Keratinocyte (primary cell): ENCODE measurements around the gene DHX57. TPM values are rescaled to one million over a fixed set of nuclear protein-coding genes. Genes with fewer than 3 reads are reported as not detected.

ENCODE experiments used
- DNase-seq: peaks from one replicate; pipeline ENCODE4 v3.0.0-alpha.2; 2011; ENCODE audit warnings: low read depth, missing footprints, low spot score
- FAIRE-seq: peaks from 2 replicates; lab custom pipeline; 2011; peaks lifted over from hg19 to GRCh38; lab: Jason Lieb, UNC
- H2AFZ ChIP-seq: 2 replicates; pipeline ENCODE4 v1.6.0; 2012; ENCODE audit warnings: low read length, control low read depth, inconsistent platforms; ENCODE audit not compliant: control insufficient read depth
- H3K27ac ChIP-seq: 2 replicates; pipeline ENCODE4 v1.5.1; 2011; ENCODE audit warnings: low read length; ENCODE audit not compliant: control insufficient read depth, insufficient read depth
- H3K27me3 ChIP-seq: 3 replicates; pipeline ENCODE4 v1.6.0; 2011; ENCODE audit warnings: low read length; ENCODE audit not compliant: control insufficient read depth, insufficient read depth; ENCODE audit errors: extremely low read depth
- H3K36me3 ChIP-seq, 2 experiments: 2 replicates in 1 of 2; 3 replicates in 1 of 2; pipeline ENCODE4 v1.5.1; 2011; ENCODE audit warnings: low read length in 2 of 2, mild to moderate bottlenecking in 1 of 2; ENCODE audit not compliant: control insufficient read depth in 2 of 2, insufficient read depth in 2 of 2; ENCODE audit errors: extremely low read depth in 1 of 2
- H3K4me1 ChIP-seq: 3 replicates; pipeline ENCODE4 v1.5.1; 2011; ENCODE audit warnings: low read length; ENCODE audit not compliant: control insufficient read depth, insufficient read depth; ENCODE audit errors: extremely low read depth
- H3K4me2 ChIP-seq: 3 replicates; pipeline ENCODE4 v1.6.0; 2011; ENCODE audit warnings: low read depth, low read length; ENCODE audit not compliant: control insufficient read depth, insufficient read depth; ENCODE audit errors: extremely low read depth
- H3K4me3 ChIP-seq, 3 experiments: fragments of 200-600 bp in 1 of 3; sonication (generic) in 1 of 3; 2 replicates in 2 of 3; 3 replicates in 1 of 3; pipeline ENCODE4 v1.5.1; 2011 to 2016; ENCODE audit warnings: low read length in 3 of 3, mild to moderate bottlenecking in 3 of 3, control low read depth in 2 of 3, inconsistent platforms in 1 of 3, low read depth in 1 of 3, mixed read lengths in 1 of 3, mixed run types in 1 of 3, moderate library complexity in 1 of 3; ENCODE audit not compliant: control insufficient read depth in 2 of 3, insufficient read depth in 2 of 3; ENCODE audit errors: extremely low read depth in 1 of 3
- H3K79me2 ChIP-seq: 2 replicates; pipeline ENCODE4 v1.6.0; 2012; ENCODE audit warnings: low read length; ENCODE audit not compliant: control insufficient read depth, insufficient read depth
- H3K9ac ChIP-seq: 3 replicates; pipeline ENCODE4 v1.6.0; 2011; ENCODE audit warnings: low read length; ENCODE audit not compliant: control insufficient read depth, insufficient read depth; ENCODE audit errors: extremely low read depth
- H3K9me1 ChIP-seq: 3 replicates; pipeline ENCODE4 v1.6.0; 2011; ENCODE audit warnings: low read length; ENCODE audit not compliant: control insufficient read depth, insufficient read depth; ENCODE audit errors: extremely low read depth
- H3K9me3 ChIP-seq: 2 replicates; pipeline ENCODE4 v1.5.1; 2012; ENCODE audit warnings: low read depth, low read length; ENCODE audit not compliant: control insufficient read depth
- H4K20me1 ChIP-seq: 3 replicates; pipeline ENCODE4 v1.6.0; 2011; ENCODE audit warnings: low read length; ENCODE audit not compliant: control insufficient read depth, insufficient read depth; ENCODE audit errors: extremely low read depth
- EZH2 ChIP-seq: IDR thresholded peaks from one replicate; pipeline ENCODE4 v1.6.1; 2012; ENCODE audit warnings: inconsistent platforms, mild to moderate bottlenecking, low read length, moderate library complexity
- dilution Hi-C: fragments of 300-500 bp; cut with MboI; formaldehyde crosslinking; loops from one replicate; pipeline ENCODE4 v1.7.0; 2020; ENCODE audit warnings: low sequenced_read_pairs; ENCODE audit not compliant: extremely low pct_ligation_motif_present
- polyA plus RNA-seq, 5 experiments: library from polyadenylated mRNA; depleted of rRNA in 3 of 5; stranded (reverse) in 3 of 5; stranded (forward) in 1 of 5; unstranded in 1 of 5; fragments of >200 nt; gene quantifications; 1 replicate in 1 of 5; 2 replicates in 3 of 5; 3 replicates in 1 of 5; pipeline versions ENCODE4 v1.2.1 to v1.2.3, GENCODE V29; 2011 to 2012; ENCODE audit warnings: missing spikeins in 2 of 5, low read depth in 1 of 5, low replicate concordance in 1 of 5
- TF ChIP-seq, protein P1 (sequence below), 3 experiments: IDR thresholded peaks in 1 of 3; conservative IDR thresholded peaks in 1 of 3; optimal IDR thresholded peaks in 1 of 3; 2 replicates in 2 of 3; 3 replicates in 1 of 3; pipeline versions ENCODE3 to v1.5.1; 2011; ENCODE audit warnings: low read length in 3 of 3, mild to moderate bottlenecking in 3 of 3, moderate library complexity in 2 of 3, control low read depth in 1 of 3, inconsistent platforms in 1 of 3; ENCODE audit not compliant: insufficient read depth in 2 of 3; ENCODE audit errors: extremely low read depth in 1 of 3

Gene DHX57
- polyA plus RNA-seq, 1 donor (not counting 4 experiments of a cell fraction or from before 2014, with no cell fraction given), result 19.0 TPM

DNA sequence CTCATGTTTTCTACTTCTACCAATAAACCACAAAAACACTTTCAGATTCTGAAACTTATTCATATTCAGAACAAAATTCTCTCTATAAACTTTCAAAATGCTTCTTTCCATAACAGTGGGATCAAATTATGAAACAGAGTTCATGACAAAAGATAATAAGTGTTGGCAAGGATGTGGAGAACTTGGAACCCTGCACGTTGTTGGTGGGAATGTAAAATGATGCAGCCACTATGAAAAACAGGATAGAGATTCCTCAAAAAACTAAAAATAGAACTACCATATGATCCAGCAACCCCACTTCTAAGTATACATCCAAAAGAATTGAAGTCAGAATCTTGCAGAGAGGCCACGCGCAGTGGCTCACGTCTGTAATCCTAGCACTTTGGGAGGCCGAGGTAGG is 52.3 kb downstream of the DHX57 start:
- FAIRE-seq, result no peak
- dilution Hi-C loops, result no loop called here
- H3K36me3 ChIP-seq, result peaks cover 5 to 7% of the 10 kb centered on the region in 2 experiments

GRCh38 chr2:38818565-38818964 is 57.2 kb downstream of the DHX57 start:
- no peak overlapping the region for H2AFZ ChIP-seq
- no peaks in the 10 kb centered on the region for H3K9me3 ChIP-seq
- peaks cover 7 to 11% of the 10 kb centered on the region in 2 experiments for H3K36me3 ChIP-seq
- dilution Hi-C loops, result no loop called here
- no peaks in the 10 kb centered on the region for H4K20me1 ChIP-seq
- TF ChIP-seq, protein P1, sequence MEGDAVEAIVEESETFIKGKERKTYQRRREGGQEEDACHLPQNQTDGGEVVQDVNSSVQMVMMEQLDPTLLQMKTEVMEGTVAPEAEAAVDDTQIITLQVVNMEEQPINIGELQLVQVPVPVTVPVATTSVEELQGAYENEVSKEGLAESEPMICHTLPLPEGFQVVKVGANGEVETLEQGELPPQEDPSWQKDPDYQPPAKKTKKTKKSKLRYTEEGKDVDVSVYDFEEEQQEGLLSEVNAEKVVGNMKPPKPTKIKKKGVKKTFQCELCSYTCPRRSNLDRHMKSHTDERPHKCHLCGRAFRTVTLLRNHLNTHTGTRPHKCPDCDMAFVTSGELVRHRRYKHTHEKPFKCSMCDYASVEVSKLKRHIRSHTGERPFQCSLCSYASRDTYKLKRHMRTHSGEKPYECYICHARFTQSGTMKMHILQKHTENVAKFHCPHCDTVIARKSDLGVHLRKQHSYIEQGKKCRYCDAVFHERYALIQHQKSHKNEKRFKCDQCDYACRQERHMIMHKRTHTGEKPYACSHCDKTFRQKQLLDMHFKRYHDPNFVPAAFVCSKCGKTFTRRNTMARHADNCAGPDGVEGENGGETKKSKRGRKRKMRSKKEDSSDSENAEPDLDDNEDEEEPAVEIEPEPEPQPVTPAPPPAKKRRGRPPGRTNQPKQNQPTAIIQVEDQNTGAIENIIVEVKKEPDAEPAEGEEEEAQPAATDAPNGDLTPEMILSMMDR (optimal IDR thresholded peaks at IDR 0.05 in 1 of 3, IDR thresholded peaks at IDR 0.05 in 1 of 3, conservative IDR thresholded peaks at IDR 0.05 in 1 of 3; ENCODE audit: extremely low read depth in 1 of 3, insufficient read depth in 2 of 3, low read length in 3 of 3), result no peak
- no peak for TF ChIP-seq EZH2
- H3K4me1 ChIP-seq, result no peaks in the 10 kb centered on the region
- FAIRE-seq (no peak), DNase-seq (no peak)
- H3K9me1 ChIP-seq, result no peaks in the 10 kb centered on the region
- no peak overlapping the region for H3K9ac ChIP-seq
- H3K79me2 ChIP-seq, result no peaks in the 10 kb centered on the region
- no peaks in the 10 kb centered on the region for H3K27me3 ChIP-seq
- H3K27ac ChIP-seq, result no peak overlapping the region
- H3K4me2 ChIP-seq, result no peak overlapping the region
- H3K4me3 ChIP-seq, result no peak overlapping the region

More for the DNA sequence above, 52.3 kb downstream of the DHX57 start:
- Histone ChIP-seq H3K79me2 (no peaks in the 10 kb centered on the region), H3K9me3 (no peaks in the 10 kb centered on the region), H3K4me3 (no peak overlapping the region), H3K9ac (no peak overlapping the region), H3K4me2 (no peak overlapping the region), H3K27ac (no peak overlapping the region), H4K20me1 (no peaks in the 10 kb centered on the region), H3K4me1 (no peaks in the 10 kb centered on the region), H3K9me1 (no peaks in the 10 kb centered on the region), H2AFZ (no peak overlapping the region), H3K27me3 (no peaks in the 10 kb centered on the region)
- no peak for DNase-seq
- TF ChIP-seq, protein P1 (optimal IDR thresholded peaks at IDR 0.05 in 1 of 3, IDR thresholded peaks at IDR 0.05 in 1 of 3, conservative IDR thresholded peaks at IDR 0.05 in 1 of 3; ENCODE audit: extremely low read depth in 1 of 3, insufficient read depth in 2 of 3, low read length in 3 of 3), result no peak
- no peak for TF ChIP-seq EZH2
